AG04449 (cell line): ENCODE results near the gene SLC13A3.

Experiments used
- CTCF ChIA-PET: fragments of 350-600 bp; formaldehyde crosslinking; extraction: SDS; loops from one replicate; lab custom pipeline; 2021; ENCODE audit warnings: antibody characterized with exemption; lab: Yijun Ruan, JAX
- POLR2A ChIA-PET: fragments of 400-600, 350-600 bp; formaldehyde crosslinking; extraction: SDS; loops from one replicate; lab custom pipeline; 2020; ENCODE audit warnings: antibody characterized with exemption, inconsistent platforms; lab: Yijun Ruan, JAX
- DNase-seq: peaks from one replicate; pipeline ENCODE4 v3.0.0-alpha.2; 2010; ENCODE audit warnings: low read depth, low spot score
- H3K4me3 ChIP-seq: 2 replicates; pipeline ENCODE4 v1.5.1; 2011; ENCODE audit warnings: low read depth, mild to moderate bottlenecking, control low read depth, low read length
- TF ChIP-seq, protein P1 (sequence below): IDR thresholded peaks from one replicate; pipeline ENCODE4 v1.5.1; 2011; ENCODE audit warnings: mild to moderate bottlenecking, moderate library complexity, low read length, control low read depth, inconsistent platforms; ENCODE audit not compliant: insufficient read depth; ENCODE audit errors: missing control alignments

Gene SLC13A3

DNA sequence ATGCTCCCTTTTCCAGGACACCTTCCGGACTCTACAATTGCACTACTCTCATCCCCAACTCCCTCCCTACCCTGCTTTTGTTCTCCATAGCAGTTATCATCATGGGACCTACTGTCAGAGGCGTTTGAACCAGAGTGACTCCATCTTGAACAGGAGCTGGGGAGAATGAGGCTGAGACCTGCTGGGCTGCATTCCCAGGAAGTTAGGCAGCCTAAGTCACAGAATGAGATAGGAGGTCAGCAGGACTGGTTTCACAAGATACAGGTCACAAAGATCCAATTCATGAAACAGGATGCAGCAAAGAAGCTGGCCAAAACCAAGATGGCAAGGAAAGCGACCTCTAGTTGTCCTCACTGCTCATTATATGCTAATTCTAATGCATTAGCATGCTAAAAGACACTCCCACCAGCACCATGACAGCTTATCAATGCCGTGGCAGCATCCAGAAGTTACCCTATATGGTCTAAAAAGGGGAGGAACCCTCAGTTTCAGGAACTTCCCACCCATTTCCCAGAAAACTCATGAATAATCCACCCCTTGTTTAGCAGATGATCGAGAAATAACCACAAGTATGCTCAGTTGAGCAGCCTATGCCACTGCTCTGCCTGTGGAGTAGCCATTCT, 15.6 kb downstream of the SLC13A3 start:
- no peak for DNase-seq
- TF ChIP-seq, protein P1, sequence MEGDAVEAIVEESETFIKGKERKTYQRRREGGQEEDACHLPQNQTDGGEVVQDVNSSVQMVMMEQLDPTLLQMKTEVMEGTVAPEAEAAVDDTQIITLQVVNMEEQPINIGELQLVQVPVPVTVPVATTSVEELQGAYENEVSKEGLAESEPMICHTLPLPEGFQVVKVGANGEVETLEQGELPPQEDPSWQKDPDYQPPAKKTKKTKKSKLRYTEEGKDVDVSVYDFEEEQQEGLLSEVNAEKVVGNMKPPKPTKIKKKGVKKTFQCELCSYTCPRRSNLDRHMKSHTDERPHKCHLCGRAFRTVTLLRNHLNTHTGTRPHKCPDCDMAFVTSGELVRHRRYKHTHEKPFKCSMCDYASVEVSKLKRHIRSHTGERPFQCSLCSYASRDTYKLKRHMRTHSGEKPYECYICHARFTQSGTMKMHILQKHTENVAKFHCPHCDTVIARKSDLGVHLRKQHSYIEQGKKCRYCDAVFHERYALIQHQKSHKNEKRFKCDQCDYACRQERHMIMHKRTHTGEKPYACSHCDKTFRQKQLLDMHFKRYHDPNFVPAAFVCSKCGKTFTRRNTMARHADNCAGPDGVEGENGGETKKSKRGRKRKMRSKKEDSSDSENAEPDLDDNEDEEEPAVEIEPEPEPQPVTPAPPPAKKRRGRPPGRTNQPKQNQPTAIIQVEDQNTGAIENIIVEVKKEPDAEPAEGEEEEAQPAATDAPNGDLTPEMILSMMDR: no peak
- CTCF ChIA-PET: no interaction called here
- POLR2A ChIA-PET: no interaction called here
- no peak overlapping the region for H3K4me3 ChIP-seq

- CTCF ChIA-PET: no interaction called here
- no peak for DNase-seq
- TF ChIP-seq, protein P1: no peak
- POLR2A ChIA-PET: no interaction called here
- H3K4me3 ChIP-seq: no peak overlapping the region
Measured at GRCh38 chr20:46634528-46634927, 16.7 kb downstream of the SLC13A3 start.

DNA sequence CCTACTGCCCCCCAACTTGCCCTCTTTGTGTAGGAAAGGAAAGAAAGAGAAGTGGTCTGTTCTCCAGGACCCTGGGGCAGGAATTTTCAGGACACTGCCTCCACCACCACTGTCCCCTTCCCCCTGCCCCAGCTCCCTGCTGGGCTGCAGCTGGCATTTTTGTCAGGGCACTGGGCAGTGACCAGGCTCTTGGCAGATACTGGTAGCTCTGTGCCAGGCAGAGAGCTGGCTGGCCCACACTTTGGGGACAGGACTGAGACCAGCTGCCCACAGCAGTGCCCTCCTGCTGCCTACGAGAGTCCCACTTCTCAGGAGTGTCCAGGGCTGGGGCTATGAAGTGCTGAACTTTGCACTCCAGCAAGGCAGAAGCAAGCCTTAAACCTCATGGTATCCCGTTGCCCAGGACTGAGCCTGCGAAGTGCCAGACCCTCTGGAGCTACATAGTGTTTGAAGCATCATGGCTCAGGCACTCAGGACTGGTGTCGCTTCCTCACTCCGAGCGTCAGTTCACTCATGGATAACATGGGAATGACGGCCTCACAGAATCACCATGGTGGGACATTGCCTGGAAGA, 19.3 kb downstream of the SLC13A3 start:
- POLR2A ChIA-PET: no interaction called here
- CTCF ChIA-PET: no interaction called here
- H3K4me3 ChIP-seq: no peak overlapping the region
- TF ChIP-seq, protein P1: no peak
- DNase-seq: no peak

GRCh38 chr20:46631212-46631869, 19.9 kb downstream of the SLC13A3 start:
- DNase-seq: no peak
- ChIA-PET CTCF (no interaction called here), POLR2A (no interaction called here)
- TF ChIP-seq, protein P1: no peak
- H3K4me3 ChIP-seq: no peak overlapping the region

- TF ChIP-seq, protein P1: no peak
- DNase-seq: no peak
- POLR2A ChIA-PET: no interaction called here
- H3K4me3 ChIP-seq: no peak overlapping the region
- CTCF ChIA-PET: no interaction called here
Measured at GRCh38 chr20:46630306-46630705, 21.0 kb downstream of the SLC13A3 start.

- TF ChIP-seq, protein P1: no peak
- H3K4me3 ChIP-seq: no peak overlapping the region
- POLR2A ChIA-PET: no interaction called here
- CTCF ChIA-PET: no interaction called here
- no peak for DNase-seq
Measured at GRCh38 chr20:46629341-46629740, 21.9 kb downstream of the SLC13A3 start.
